PC-3 (cell line): ENCODE results near the gene TRIM47.

Experiments used
- CTCF ChIP-seq: fragments of 300-600 bp; sonication (generic); conservative IDR thresholded peaks from 2 replicates; pipeline ENCODE4 v1.5.1; 2017; ENCODE audit warnings: antibody characterized with exemption, low read depth, mild to moderate bottlenecking, low read length
- EZH2 ChIP-seq: fragments of 300-600 bp; sonication (generic); IDR thresholded peaks from one replicate; pipeline ENCODE4 v1.6.1; 2017; ENCODE audit warnings: antibody characterized with exemption, mild to moderate bottlenecking, low read length; ENCODE audit not compliant: unreplicated experiment
- EZH2phosphoT487 ChIP-seq: fragments of 300-600 bp; sonication (generic); IDR thresholded peaks from 2 replicates; pipeline ENCODE4 v1.6.1; 2018; ENCODE audit warnings: mild to moderate bottlenecking, antibody characterized with exemption, low read length, borderline replicate concordance

GRCh38 chr17:75854101-75854748 lies 24.2 kb downstream of the TRIM47 start:
- no peak for TF ChIP-seq CTCF
- no peak for TF ChIP-seq EZH2
- TF ChIP-seq EZH2phosphoT487: no peak
